ENCODE results near the gene RPS2.
"Not testable (repeated sequence)": the region's sequence is repeated elsewhere in the genome, so short reads cannot be mapped to it uniquely, and the experiment has no call there.

RPS2 gene

GRCh38 chr16:1962161-1963153 lies 2.2 kb downstream of the RPS2 start:
- DNase-seq = not testable (repeated sequence)

GRCh38 chr16:1961651-1962067 lies 3.0 kb downstream of the RPS2 start:
- DNase-seq = no peak

GRCh38 chr16:1960665-1961630 lies 3.7 kb downstream of the RPS2 start:
- DNase-seq = peak; percentile 26

- peak; percentile 73 for DNase-seq
Observed at GRCh38 chr16:1959269-1960039, 5.2 kb downstream of the RPS2 start, which contains the start of gene NDUFB10. NDUFB10 (plus strand) TSS chr16:1959538; CDS start chr16:1959625, 87 bp downstream.

GRCh38 chr16:1958715-1959268 lies 5.8 kb downstream of the RPS2 start:
- no peak for DNase-seq

GRCh38 chr16:1958143-1958491 lies 6.5 kb downstream of the RPS2 start:
- not testable (repeated sequence) for DNase-seq

GRCh38 chr16:1957434-1958142 lies 7.0 kb downstream of the RPS2 start:
- not testable (repeated sequence) for DNase-seq

- DNase-seq = no peak
Observed at GRCh38 chr16:1953734-1954133, 10.9 kb downstream of the RPS2 start.

- no peak for DNase-seq
Observed at GRCh38 chr16:1950559-1950958, 14.1 kb downstream of the RPS2 start.

- DNase-seq = no peak
Observed at GRCh38 chr16:1950047-1950446, 14.6 kb downstream of the RPS2 start.

GRCh38 chr16:1949507-1949906 lies 15.1 kb downstream of the RPS2 start:
- DNase-seq = no peak

- DNase-seq = no peak
Observed at GRCh38 chr16:1947369-1947670, 17.3 kb downstream of the RPS2 start.

GRCh38 chr16:1946495-1947368 lies 17.9 kb downstream of the RPS2 start:
- no peak for DNase-seq

- DNase-seq = no peak
Observed at GRCh38 chr16:1945559-1946391, 18.9 kb downstream of the RPS2 start.

GRCh38 chr16:1944612-1945199 lies 19.9 kb downstream of the RPS2 start:
- DNase-seq = no peak

- peak; percentile 98 for DNase-seq
Observed at GRCh38 chr16:1942810-1943726, 21.6 kb downstream of the RPS2 start, which contains the start of gene MSRB1. MSRB1 (minus strand) TSS chr16:1943199; CDS start chr16:1943156, 43 bp downstream.

- DNase-seq = no peak
Observed at GRCh38 chr16:1942047-1942809, 22.4 kb downstream of the RPS2 start.
